Stomach (tissue), 4 donors: Measurements from ENCODE around the gene DENND2A.

Experiments
- POLR2A ChIP-seq, 4 donors: fragments of 450-650 bp; IDR thresholded peaks; one replicate each; pipeline ENCODE4 v1.6.1; 2016; ENCODE audit warnings: antibody characterized with exemption in 4 of 4, control low read depth in 2 of 4, mild to moderate bottlenecking in 1 of 4, moderate library complexity in 1 of 4
- TF ChIP-seq, protein P1 (sequence below), 7 experiments: fragments of 450-650 bp in 4 of 7; fragments of 200-600 bp in 3 of 7; sonication (generic) in 3 of 7; IDR thresholded peaks; one replicate each; pipeline ENCODE4 v1.5.1; 2016 to 2019; ENCODE audit warnings: antibody characterized with exemption in 7 of 7, control low read depth in 2 of 7, mild to moderate bottlenecking in 1 of 7

- TF ChIP-seq, protein P1, sequence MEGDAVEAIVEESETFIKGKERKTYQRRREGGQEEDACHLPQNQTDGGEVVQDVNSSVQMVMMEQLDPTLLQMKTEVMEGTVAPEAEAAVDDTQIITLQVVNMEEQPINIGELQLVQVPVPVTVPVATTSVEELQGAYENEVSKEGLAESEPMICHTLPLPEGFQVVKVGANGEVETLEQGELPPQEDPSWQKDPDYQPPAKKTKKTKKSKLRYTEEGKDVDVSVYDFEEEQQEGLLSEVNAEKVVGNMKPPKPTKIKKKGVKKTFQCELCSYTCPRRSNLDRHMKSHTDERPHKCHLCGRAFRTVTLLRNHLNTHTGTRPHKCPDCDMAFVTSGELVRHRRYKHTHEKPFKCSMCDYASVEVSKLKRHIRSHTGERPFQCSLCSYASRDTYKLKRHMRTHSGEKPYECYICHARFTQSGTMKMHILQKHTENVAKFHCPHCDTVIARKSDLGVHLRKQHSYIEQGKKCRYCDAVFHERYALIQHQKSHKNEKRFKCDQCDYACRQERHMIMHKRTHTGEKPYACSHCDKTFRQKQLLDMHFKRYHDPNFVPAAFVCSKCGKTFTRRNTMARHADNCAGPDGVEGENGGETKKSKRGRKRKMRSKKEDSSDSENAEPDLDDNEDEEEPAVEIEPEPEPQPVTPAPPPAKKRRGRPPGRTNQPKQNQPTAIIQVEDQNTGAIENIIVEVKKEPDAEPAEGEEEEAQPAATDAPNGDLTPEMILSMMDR (IDR thresholded peaks at IDR 0.05): no peak
- no peak for TF ChIP-seq POLR2A (IDR thresholded peaks at IDR 0.05)
Observed at GRCh38 chr7:140484951-140485499, 155.6 kb downstream of the DENND2A start.
